Ishikawa (cell line): Measurements from ENCODE around the gene IGSF9.

Experiments
- EP300 ChIP-seq: IDR thresholded peaks from 2 replicates; pipeline ENCODE4 v1.6.1; 2012; ENCODE audit warnings: borderline replicate concordance
- RAD21 ChIP-seq: IDR thresholded peaks from 2 replicates; pipeline ENCODE4 v1.6.1; 2012; ENCODE audit warnings: low read depth
- REST ChIP-seq: IDR thresholded peaks from 2 replicates; pipeline ENCODE4 v1.6.1; 2012; ENCODE audit warnings: low read depth, mild to moderate bottlenecking
- TAF1 ChIP-seq: IDR thresholded peaks from 2 replicates; pipeline ENCODE4 v1.6.1; 2012; ENCODE audit warnings: low read depth, mild to moderate bottlenecking
- TCF12 ChIP-seq: IDR thresholded peaks from 2 replicates; pipeline ENCODE4 v1.6.1; 2012; ENCODE audit warnings: low read depth
- USF1 ChIP-seq: IDR thresholded peaks from 2 replicates; pipeline ENCODE4 v1.6.1; 2012
- YY1 ChIP-seq: IDR thresholded peaks from 2 replicates; pipeline ENCODE4 v1.6.1; 2012; ENCODE audit warnings: low read depth

DNA sequence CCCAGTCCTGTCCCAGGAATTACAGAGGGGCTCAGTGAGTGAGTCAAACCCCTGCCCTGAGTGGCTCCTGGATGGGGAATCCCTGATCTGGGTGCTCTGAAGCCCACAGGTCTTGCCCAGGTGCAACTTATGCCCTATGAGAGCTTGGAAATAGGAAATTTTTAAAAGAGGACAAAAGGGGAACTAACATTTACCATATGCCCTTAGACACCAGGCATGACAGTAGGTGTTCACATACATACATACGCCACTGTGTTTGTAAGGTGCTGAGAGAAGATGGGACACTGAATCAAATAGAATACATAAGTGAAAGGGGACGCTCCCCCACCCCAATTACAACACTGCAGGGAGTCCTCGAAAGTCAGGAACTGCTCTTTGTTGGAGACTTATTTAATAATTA lies 46.9 kb downstream of the IGSF9 start:
- no peak for TF ChIP-seq RAD21
- TF ChIP-seq USF1: no peak
- no peak for TF ChIP-seq EP300
- no peak for TF ChIP-seq TAF1
- TF ChIP-seq REST: no peak
- no peak for TF ChIP-seq TCF12
- TF ChIP-seq YY1: no peak
